GM12878 (cell line): ENCODE results near the gene ALKBH2. TPM values are rescaled to one million over a fixed set of nuclear protein-coding genes. Genes with fewer than 3 reads are reported as not detected.

Source experiments
- ATAC-seq: fragments of 200-7000 bp; cut with Tn5 transposase; 3 replicates; pipeline ENCODE4 v1.9.1; 2020; ENCODE audit warnings: mild to moderate bottlenecking, moderate library complexity
- BruUV-seq: library from RNA; stranded (reverse); fragments of 400-500 nt; replicated peaks from 2 replicates; lab custom pipeline; 2021; lab: Mats Ljungman, UMichigan
- CTCF ChIA-PET: fragments of 300-600 bp; sonication (Branson Sonifier 250); formaldehyde crosslinking; extraction: SDS; loops from one replicate; lab custom pipeline; 2021; ENCODE audit warnings: inconsistent platforms; lab: Yijun Ruan, JAX
- POLR2A ChIA-PET: fragments of 350-600 bp; formaldehyde crosslinking; extraction: SDS; loops from one replicate; lab custom pipeline; 2021; ENCODE audit warnings: inconsistent platforms; lab: Charles Lee
- RAD21 ChIA-PET: fragments of 300-600 bp; sonication (Branson Sonifier 250); formaldehyde crosslinking; loops from one replicate; lab custom pipeline; 2023; ENCODE audit warnings: antibody characterized with exemption; ENCODE audit not compliant: unreplicated experiment; lab: Charles Lee
- SMC1A ChIA-PET: fragments of 300-600 bp; sonication (Branson Sonifier 250); formaldehyde crosslinking; loops from one replicate; lab custom pipeline; 2023; ENCODE audit not compliant: unreplicated experiment, uncharacterized antibody; lab: Charles Lee
- DNase-seq: peaks from one replicate; pipeline ENCODE4 v3.0.0-alpha.2; 2011; ENCODE audit warnings: low read depth, low spot score
- FAIRE-seq: peaks from 3 replicates; lab custom pipeline; 2011; peaks lifted over from hg19 to GRCh38; lab: Jason Lieb, UNC
- H2AFZ ChIP-seq: 2 replicates; pipeline ENCODE4 v1.6.0; 2011; ENCODE audit warnings: low read depth, low read length, control low read depth; ENCODE audit not compliant: control insufficient read depth
- H3K27ac ChIP-seq: 2 replicates; pipeline ENCODE4 v1.5.1; 2011; ENCODE audit warnings: control low read depth; ENCODE audit not compliant: control insufficient read depth, insufficient read depth
- H3K27me3 ChIP-seq, 2 experiments: replicated peaks in 1 of 2; 2 replicates each; pipeline versions ENCODE4 v1.6.0 to v1.6.1; 2011; ENCODE audit warnings: low read length in 1 of 2; ENCODE audit not compliant: control insufficient read depth in 2 of 2, insufficient read depth in 2 of 2
- H3K36me3 ChIP-seq, 2 experiments: 2 replicates each; pipeline ENCODE4 v1.5.1; 2011; ENCODE audit warnings: low read length in 1 of 2; ENCODE audit not compliant: control insufficient read depth in 2 of 2, insufficient read depth in 2 of 2
- H3K4me1 ChIP-seq: 2 replicates; pipeline ENCODE4 v1.6.1; 2011; ENCODE audit warnings: mild to moderate bottlenecking, low read length, moderate library complexity, mixed read lengths; ENCODE audit not compliant: control insufficient read depth, insufficient read depth
- H3K4me2 ChIP-seq: 2 replicates; pipeline ENCODE4 v1.6.0; 2011; ENCODE audit warnings: control low read depth; ENCODE audit not compliant: control insufficient read depth, insufficient read depth
- H3K4me3 ChIP-seq: fragments of 200-600 bp; sonication (generic); 2 replicates; pipeline ENCODE4 v1.5.1; 2016
- H3K79me2 ChIP-seq: 2 replicates; pipeline ENCODE4 v1.6.0; 2011; ENCODE audit warnings: low read length; ENCODE audit not compliant: control insufficient read depth, insufficient read depth
- H3K9ac ChIP-seq: 2 replicates; pipeline ENCODE4 v1.8.0; 2011; ENCODE audit warnings: low read length, control low read depth, mixed read lengths; ENCODE audit not compliant: control insufficient read depth, insufficient read depth
- H3K9me3 ChIP-seq: replicated peaks from 3 replicates; pipeline ENCODE4 v1.5.1; 2011; ENCODE audit warnings: mild to moderate bottlenecking, low read length; ENCODE audit not compliant: control insufficient read depth, insufficient read depth
- H4K20me1 ChIP-seq: 2 replicates; pipeline ENCODE4 v1.6.0; 2011; ENCODE audit not compliant: control insufficient read depth, insufficient read depth
- CREB1 ChIP-seq: IDR thresholded peaks from 2 replicates; pipeline ENCODE4 v1.6.1; 2012; ENCODE audit warnings: low read depth, mild to moderate bottlenecking, inconsistent platforms
- GABPA ChIP-seq: IDR thresholded peaks from 2 replicates; pipeline ENCODE4 v1.6.1; 2014; ENCODE audit warnings: antibody characterized with exemption, low read depth, mild to moderate bottlenecking, inconsistent platforms
- IRF4 ChIP-seq: IDR thresholded peaks from 2 replicates; pipeline ENCODE4 v1.6.1; 2011; ENCODE audit warnings: low read depth, low read length
- MEF2A ChIP-seq: IDR thresholded peaks from 2 replicates; pipeline ENCODE4 v1.6.1; 2011; ENCODE audit warnings: low read depth, mild to moderate bottlenecking, low read length, moderate library complexity; ENCODE audit not compliant: insufficient read depth
- MTA3 ChIP-seq: IDR thresholded peaks from 2 replicates; pipeline ENCODE4 v1.6.1; 2012; ENCODE audit warnings: low read length, inconsistent platforms, borderline replicate concordance
- POLR2A ChIP-seq: IDR thresholded peaks from 2 replicates; pipeline ENCODE4 v1.6.1; 2011; ENCODE audit warnings: low read depth, mild to moderate bottlenecking, low read length
- POLR2AphosphoS2 ChIP-seq: IDR thresholded peaks from 2 replicates; pipeline ENCODE4 v1.6.1; 2011; ENCODE audit warnings: low read depth, mild to moderate bottlenecking, low read length, improper control_type of control experiment, moderate library complexity
- RAD21 ChIP-seq: IDR thresholded peaks from 2 replicates; pipeline ENCODE4 v1.6.1; 2011; ENCODE audit warnings: mild to moderate bottlenecking, low read depth, low read length, moderate library complexity; ENCODE audit not compliant: insufficient read depth
- RAD51 ChIP-seq: fragments of 450-650 bp; IDR thresholded peaks from 2 replicates; pipeline ENCODE4 v1.6.1; 2016; ENCODE audit warnings: moderate library complexity, mild to moderate bottlenecking, inconsistent platforms
- SIN3A ChIP-seq: IDR thresholded peaks from 2 replicates; pipeline ENCODE4 v1.6.1; 2012; ENCODE audit warnings: low read depth, low read length, improper control_type of control experiment
- TAF1 ChIP-seq: IDR thresholded peaks from 2 replicates; pipeline ENCODE4 v1.6.1; 2011; ENCODE audit warnings: mild to moderate bottlenecking, low read depth, low read length, borderline replicate concordance
- TBL1XR1 ChIP-seq: IDR thresholded peaks from 2 replicates; pipeline ENCODE4 v1.6.1; 2012; ENCODE audit warnings: low read depth, low read length, improper control_type of control experiment
- ZNF217 ChIP-seq: fragments of 450-650 bp; IDR thresholded peaks from 2 replicates; pipeline ENCODE4 v1.6.1; 2017; ENCODE audit warnings: antibody characterized with exemption, mild to moderate bottlenecking
- ZSCAN29 ChIP-seq: fragments of 450-650 bp; IDR thresholded peaks from 2 replicates; pipeline ENCODE4 v1.6.1; 2017; ENCODE audit warnings: mild to moderate bottlenecking, moderate library complexity
- WGBS: methylation state at CpG from one replicate; pipeline ENCODE4 v1.1.6; 2016; ENCODE audit warnings: low lambda C conversion rate; ENCODE audit not compliant: insufficient replicate concordance, insufficient coverage; ENCODE audit errors: missing lambda C conversion rate; 5-methylcytosine and 5-hydroxymethylcytosine counted together
- in situ Hi-C: fragments of 300-500 bp; cut with MboI; formaldehyde crosslinking; loops from 9 replicates; pipeline ENCODE4 v1.14.3; 2018; ENCODE audit warnings: mixed read lengths
- intact Hi-C: fragments of 100-400 bp; cut with micrococcal nuclease; formaldehyde crosslinking; loops from one replicate; pipeline ENCODE4 v1.14.2; 2022; ENCODE audit not compliant: unreplicated experiment
- polyA plus RNA-seq, 11 experiments: library from polyadenylated mRNA; depleted of rRNA in 4 of 11; unstranded in 6 of 11; stranded (reverse) in 5 of 11; fragments of >200 nt; fragmentation: Nextera tagmentation in 4 of 11; fragmentation: Illumina TruSeq in 1 of 11; extraction: Ambion mirVana in 4 of 11; extraction: Trizol in 1 of 11; gene quantifications; 1 replicate in 1 of 11; 2 replicates in 10 of 11; pipeline versions ENCODE4 v1.2.1 to v1.2.3, GENCODE V29; 2011 to 2016; ENCODE audit warnings: inconsistent platforms in 2 of 11, missing spikeins in 2 of 11, low read depth in 1 of 11
- total RNA-seq, 4 experiments: library from RNA; depleted of rRNA in 3 of 4; stranded (reverse); fragments of >200 nt in 3 of 4; fragmentation: Illumina TruSeq in 1 of 4; extraction: Trizol in 1 of 4; gene quantifications; 2 replicates each; pipeline versions ENCODE4 v1.2.1 to v1.2.3, GENCODE V29; 2013 to 2021
- TF ChIP-seq, protein P1 (sequence below): fragments of 450-650 bp; IDR thresholded peaks from 2 replicates; pipeline ENCODE4 v1.6.1; 2016; ENCODE audit warnings: mild to moderate bottlenecking
- TF ChIP-seq, protein P2 (sequence below): fragments of 450-650 bp; IDR thresholded peaks from 2 replicates; pipeline ENCODE4 v1.6.1; 2017; ENCODE audit warnings: mild to moderate bottlenecking, moderate library complexity
- TF ChIP-seq, protein P3 (sequence below): fragments of 450-650 bp; IDR thresholded peaks from 2 replicates; pipeline ENCODE4 v1.6.1; 2018; ENCODE audit warnings: mild to moderate bottlenecking, low read depth, moderate library complexity; ENCODE audit not compliant: partially characterized antibody

The ALKBH2 gene
- total and polyA plus RNA-seq, 10 of the 15 experiments (the other 5 are each of a cell fraction or from before 2014, with no cell fraction given), result 5.6 to 40.3 (median 31.2) TPM

- no peak for TF ChIP-seq RAD51
- no peak for TF ChIP-seq MTA3
Observed at GRCh38 chr12:109115404-109115757, 22.1 kb upstream of the ALKBH2 start (continued).

- H3K9me3 ChIP-seq, result no peaks in the 10 kb centered on the region
- SMC1A ChIA-PET, result no interaction called here
- 42% methylated on average over 2 of the region's 2 CpGs for WGBS
- no peak overlapping the region for H3K27ac ChIP-seq
- H3K4me1 ChIP-seq, result no peaks in the 10 kb centered on the region
- no peak for ATAC-seq
- CTCF ChIA-PET, result interaction anchor here (0.7 to 0.9 kb wide), 3 partner anchors 9 to 45 kb away, joined by 3 read pairs; no protein-coding TSS in a partner anchor
- no peaks in the 10 kb centered on the region for H3K79me2 ChIP-seq
- in situ Hi-C loops (no loop called here), intact Hi-C loops (no loop called here)
- POLR2A ChIA-PET, result no interaction called here
- H3K4me3 ChIP-seq, result no peak overlapping the region
- no TSS peak for BruUV-seq
- no peak overlapping the region for H2AFZ ChIP-seq
- H3K36me3 ChIP-seq, result peaks cover 0 to 4% of the 10 kb centered on the region in 2 experiments; a peak in 2 of 4 replicates
- H3K27me3 ChIP-seq, result no peaks in the 10 kb centered on the region
- H4K20me1 ChIP-seq, result no peaks in the 10 kb centered on the region
- DNase-seq, result no peak
- no peak overlapping the region for H3K4me2 ChIP-seq
- no peak for FAIRE-seq
- H3K9ac ChIP-seq, result no peak overlapping the region
- RAD21 ChIA-PET, result no interaction called here
- TF ChIP-seq, protein P1, sequence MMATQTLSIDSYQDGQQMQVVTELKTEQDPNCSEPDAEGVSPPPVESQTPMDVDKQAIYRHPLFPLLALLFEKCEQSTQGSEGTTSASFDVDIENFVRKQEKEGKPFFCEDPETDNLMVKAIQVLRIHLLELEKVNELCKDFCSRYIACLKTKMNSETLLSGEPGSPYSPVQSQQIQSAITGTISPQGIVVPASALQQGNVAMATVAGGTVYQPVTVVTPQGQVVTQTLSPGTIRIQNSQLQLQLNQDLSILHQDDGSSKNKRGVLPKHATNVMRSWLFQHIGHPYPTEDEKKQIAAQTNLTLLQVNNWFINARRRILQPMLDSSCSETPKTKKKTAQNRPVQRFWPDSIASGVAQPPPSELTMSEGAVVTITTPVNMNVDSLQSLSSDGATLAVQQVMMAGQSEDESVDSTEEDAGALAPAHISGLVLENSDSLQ, result no peak
- TF ChIP-seq POLR2AphosphoS2, result no peak
- no peak for TF ChIP-seq POLR2A
- no peak for TF ChIP-seq RAD21
- TF ChIP-seq TBL1XR1, result no peak
- TF ChIP-seq SIN3A, result no peak
- no peak for TF ChIP-seq ZNF217
- TF ChIP-seq, protein P2, sequence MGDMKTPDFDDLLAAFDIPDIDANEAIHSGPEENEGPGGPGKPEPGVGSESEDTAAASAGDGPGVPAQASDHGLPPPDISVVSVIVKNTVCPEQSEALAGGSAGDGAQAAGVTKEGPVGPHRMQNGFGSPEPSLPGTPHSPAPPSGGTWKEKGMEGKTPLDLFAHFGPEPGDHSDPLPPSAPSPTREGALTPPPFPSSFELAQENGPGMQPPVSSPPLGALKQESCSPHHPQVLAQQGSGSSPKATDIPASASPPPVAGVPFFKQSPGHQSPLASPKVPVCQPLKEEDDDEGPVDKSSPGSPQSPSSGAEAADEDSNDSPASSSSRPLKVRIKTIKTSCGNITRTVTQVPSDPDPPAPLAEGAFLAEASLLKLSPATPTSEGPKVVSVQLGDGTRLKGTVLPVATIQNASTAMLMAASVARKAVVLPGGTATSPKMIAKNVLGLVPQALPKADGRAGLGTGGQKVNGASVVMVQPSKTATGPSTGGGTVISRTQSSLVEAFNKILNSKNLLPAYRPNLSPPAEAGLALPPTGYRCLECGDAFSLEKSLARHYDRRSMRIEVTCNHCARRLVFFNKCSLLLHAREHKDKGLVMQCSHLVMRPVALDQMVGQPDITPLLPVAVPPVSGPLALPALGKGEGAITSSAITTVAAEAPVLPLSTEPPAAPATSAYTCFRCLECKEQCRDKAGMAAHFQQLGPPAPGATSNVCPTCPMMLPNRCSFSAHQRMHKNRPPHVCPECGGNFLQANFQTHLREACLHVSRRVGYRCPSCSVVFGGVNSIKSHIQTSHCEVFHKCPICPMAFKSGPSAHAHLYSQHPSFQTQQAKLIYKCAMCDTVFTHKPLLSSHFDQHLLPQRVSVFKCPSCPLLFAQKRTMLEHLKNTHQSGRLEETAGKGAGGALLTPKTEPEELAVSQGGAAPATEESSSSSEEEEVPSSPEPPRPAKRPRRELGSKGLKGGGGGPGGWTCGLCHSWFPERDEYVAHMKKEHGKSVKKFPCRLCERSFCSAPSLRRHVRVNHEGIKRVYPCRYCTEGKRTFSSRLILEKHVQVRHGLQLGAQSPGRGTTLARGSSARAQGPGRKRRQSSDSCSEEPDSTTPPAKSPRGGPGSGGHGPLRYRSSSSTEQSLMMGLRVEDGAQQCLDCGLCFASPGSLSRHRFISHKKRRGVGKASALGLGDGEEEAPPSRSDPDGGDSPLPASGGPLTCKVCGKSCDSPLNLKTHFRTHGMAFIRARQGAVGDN, result no peak
- TF ChIP-seq IRF4, result no peak
- TF ChIP-seq MEF2A, result no peak
- TF ChIP-seq, protein P3, sequence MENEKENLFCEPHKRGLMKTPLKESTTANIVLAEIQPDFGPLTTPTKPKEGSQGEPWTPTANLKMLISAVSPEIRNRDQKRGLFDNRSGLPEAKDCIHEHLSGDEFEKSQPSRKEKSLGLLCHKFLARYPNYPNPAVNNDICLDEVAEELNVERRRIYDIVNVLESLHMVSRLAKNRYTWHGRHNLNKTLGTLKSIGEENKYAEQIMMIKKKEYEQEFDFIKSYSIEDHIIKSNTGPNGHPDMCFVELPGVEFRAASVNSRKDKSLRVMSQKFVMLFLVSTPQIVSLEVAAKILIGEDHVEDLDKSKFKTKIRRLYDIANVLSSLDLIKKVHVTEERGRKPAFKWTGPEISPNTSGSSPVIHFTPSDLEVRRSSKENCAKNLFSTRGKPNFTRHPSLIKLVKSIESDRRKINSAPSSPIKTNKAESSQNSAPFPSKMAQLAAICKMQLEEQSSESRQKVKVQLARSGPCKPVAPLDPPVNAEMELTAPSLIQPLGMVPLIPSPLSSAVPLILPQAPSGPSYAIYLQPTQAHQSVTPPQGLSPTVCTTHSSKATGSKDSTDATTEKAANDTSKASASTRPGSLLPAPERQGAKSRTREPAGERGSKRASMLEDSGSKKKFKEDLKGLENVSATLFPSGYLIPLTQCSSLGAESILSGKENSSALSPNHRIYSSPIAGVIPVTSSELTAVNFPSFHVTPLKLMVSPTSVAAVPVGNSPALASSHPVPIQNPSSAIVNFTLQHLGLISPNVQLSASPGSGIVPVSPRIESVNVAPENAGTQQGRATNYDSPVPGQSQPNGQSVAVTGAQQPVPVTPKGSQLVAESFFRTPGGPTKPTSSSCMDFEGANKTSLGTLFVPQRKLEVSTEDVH, result no peak
- TF ChIP-seq TAF1, result no peak
- TF ChIP-seq GABPA, result no peak
- no peak for TF ChIP-seq ZSCAN29
- no peak for TF ChIP-seq CREB1
Observed at GRCh38 chr12:109114644-109115043, 21.4 kb upstream of the ALKBH2 start.
